GM23248 (cell line): ENCODE data around the gene ELK1.

Source experiments
- EZH2 ChIP-seq: fragments of 200-600 bp; sonication (generic); IDR thresholded peaks from 2 replicates; pipeline ENCODE4 v1.6.1; 2018; ENCODE audit warnings: antibody characterized with exemption, mild to moderate bottlenecking; ENCODE audit not compliant: insufficient read depth, poor library complexity, severe bottlenecking
- EZH2phosphoT487 ChIP-seq: fragments of 200-600 bp; sonication (generic); IDR thresholded peaks from 2 replicates; pipeline ENCODE4 v1.6.1; 2018; ENCODE audit warnings: antibody characterized with exemption, moderate library complexity, mild to moderate bottlenecking, low read depth; ENCODE audit not compliant: insufficient read depth

- TF ChIP-seq EZH2 (no peak), EZH2phosphoT487 (no peak)
Measured at GRCh38 chrX:47610511-47610910, 39.9 kb downstream of the ELK1 start.
